K562 treated with DMSO at 1 percent for 24 hours (cell line): ENCODE measurements around the gene WRAP53. TPM values are rescaled to one million over a fixed set of nuclear protein-coding genes. Genes with fewer than 3 reads are reported as not detected.

Experiments
- total RNA-seq: library from RNA; unstranded; fragments of 300-600 nt; gene quantifications from 2 replicates; pipeline ENCODE4 v1.2.3, GENCODE V29; 2022; ENCODE audit warnings: low read depth; ENCODE audit not compliant: insufficient read depth

The WRAP53 gene
- total RNA-seq: 47.2 and 47.5 TPM in 2 replicates

GRCh38 chr17:7687908-7688807 is at the start of gene WRAP53:
Gene WRAP53, plus strand, starts transcription at chr17:7688477. Its CDS starts 172 bp downstream, at chr17:7688649.

GRCh38 chr17:7650509-7651096 is 37.7 kb upstream of the WRAP53 start, which contains the start of gene ATP1B2:
Gene ATP1B2, plus strand, starts transcription at chr17:7650926. Its CDS starts 593 bp downstream, at chr17:7651519.

GRCh38 chr17:7687072-7687907 is 987 bp upstream of the WRAP53 start, which contains the start of gene TP53:
Gene TP53, minus strand, starts transcription at chr17:7687490. Its CDS starts 10,896 bp downstream, at chr17:7676594.

GRCh38 chr17:7704601-7705268 is 16.5 kb downstream of the WRAP53 start, which contains the start of gene EFNB3:
Gene EFNB3, plus strand, starts transcription at chr17:7705202. Its CDS starts 397 bp downstream, at chr17:7705599.

GRCh38 chr17:7716901-7717755 is 28.9 kb downstream of the WRAP53 start, which contains the start of gene DNAH2:
Gene DNAH2, plus strand, starts transcription at chr17:7717744. Its CDS starts 1,991 bp downstream, at chr17:7719735.

Other genes with a start within 250 kb of the WRAP53 start
- gene FGF11, start 249.0 kb upstream of the WRAP53 start, total RNA-seq: 6.3 and 7.5 TPM in 2 replicates
- gene CHRNB1, start 243.4 kb upstream of the WRAP53 start, total RNA-seq: 12.6 and 14.0 TPM in 2 replicates
- 5.5 and 5.6 TPM in 2 replicates for gene ZBTB4, start 208.8 kb upstream of the WRAP53 start, total RNA-seq
- gene SLC35G6, start 207.0 kb upstream of the WRAP53 start, total RNA-seq: not detected in 2 replicates
- 81.8 and 97.0 TPM in 2 replicates for gene POLR2A, start 204.1 kb upstream of the WRAP53 start, total RNA-seq
- 0.58 and 1.4 TPM in 2 replicates for gene TNFSF12, start 139.4 kb upstream of the WRAP53 start, total RNA-seq
- gene TNFSF13, start 129.7 kb upstream of the WRAP53 start, total RNA-seq: 1.5 and 2.0 TPM in 2 replicates
- 42.9 and 47.5 TPM in 2 replicates for gene SENP3, start 126.6 kb upstream of the WRAP53 start, total RNA-seq
- gene CD68, start 108.8 kb upstream of the WRAP53 start, total RNA-seq: 31.3 and 38.5 TPM in 2 replicates
- 81.0 and 84.2 TPM in 2 replicates for gene MPDU1, start 104.6 kb upstream of the WRAP53 start, total RNA-seq
- gene SOX15, start 98.4 kb upstream of the WRAP53 start, total RNA-seq: 3.9 and 4.4 TPM in 2 replicates
- gene FXR2, start 73.6 kb upstream of the WRAP53 start, total RNA-seq: 71.8 and 73.7 TPM in 2 replicates
- gene SAT2, start 60.7 kb upstream of the WRAP53 start, total RNA-seq: 62.8 TPM in 2 replicates
- gene SHBG, start 58.3 kb upstream of the WRAP53 start, total RNA-seq: 0.68 and 0.93 TPM in 2 replicates
- gene ATP1B2, start 37.6 kb upstream of the WRAP53 start, total RNA-seq: 4.5 and 5.6 TPM in 2 replicates
- gene TP53, start 987 bp upstream of the WRAP53 start, total RNA-seq: 4.8 and 6.3 TPM in 2 replicates
- gene EFNB3, start 16.7 kb downstream of the WRAP53 start, total RNA-seq: 0.10 TPM in 1 of 2 replicates, not detected in the other
- not detected in 2 replicates for gene DNAH2, start 29.3 kb downstream of the WRAP53 start, total RNA-seq
- gene KDM6B, start 145.7 kb downstream of the WRAP53 start, total RNA-seq: 19.1 and 19.4 TPM in 2 replicates
- gene TMEM88, start 166.6 kb downstream of the WRAP53 start, total RNA-seq: 1.3 and 2.9 TPM in 2 replicates
- 70.7 and 80.3 TPM in 2 replicates for gene NAA38, start 169.1 kb downstream of the WRAP53 start, total RNA-seq
- gene CYB5D1, start 169.5 kb downstream of the WRAP53 start, total RNA-seq: 3.3 and 3.6 TPM in 2 replicates
- 19.2 and 22.7 TPM in 2 replicates for gene CHD3, start 200.3 kb downstream of the WRAP53 start, total RNA-seq
- 0.98 and 1.1 TPM in 2 replicates for gene RNF227, start 227.8 kb downstream of the WRAP53 start, total RNA-seq
- gene KCNAB3, start 241.4 kb downstream of the WRAP53 start, total RNA-seq: 0.58 and 1.4 TPM in 2 replicates
- gene TRAPPC1, start 243.5 kb downstream of the WRAP53 start, total RNA-seq: 153 and 165 TPM in 2 replicates
- 27.7 and 32.9 TPM in 2 replicates for gene CNTROB, start 243.7 kb downstream of the WRAP53 start, total RNA-seq